IPS-20b (cell line): ENCODE data around the gene CSRP3.

Source experiments
- H3K27ac ChIP-seq: one replicate; pipeline ENCODE4 v1.5.1; 2013; ENCODE audit warnings: low read length
- H3K27me3 ChIP-seq: 2 replicates; pipeline ENCODE4 v1.6.1; 2013; ENCODE audit warnings: mild to moderate bottlenecking, low read length, inconsistent platforms; ENCODE audit not compliant: insufficient read depth
- H3K36me3 ChIP-seq: 2 replicates; pipeline ENCODE4 v1.6.1; 2013; ENCODE audit warnings: low read depth, mild to moderate bottlenecking, inconsistent platforms, low read length, moderate library complexity; ENCODE audit not compliant: insufficient read depth
- H3K4me1 ChIP-seq: 2 replicates; pipeline ENCODE4 v1.6.1; 2013; ENCODE audit warnings: mild to moderate bottlenecking, control low read depth, inconsistent platforms, low read length, moderate library complexity; ENCODE audit not compliant: insufficient read depth
- H3K4me3 ChIP-seq: 2 replicates; pipeline ENCODE4 v1.5.1; 2013; ENCODE audit warnings: mild to moderate bottlenecking, low read length, inconsistent platforms
- H3K9ac ChIP-seq: 2 replicates; pipeline ENCODE4 v1.6.1; 2013; ENCODE audit warnings: low read depth, mild to moderate bottlenecking, inconsistent platforms, low read length, moderate library complexity
- H3K9me3 ChIP-seq: 2 replicates; pipeline ENCODE4 v1.6.1; 2013; ENCODE audit warnings: mild to moderate bottlenecking, low read depth, low read length, inconsistent platforms; ENCODE audit not compliant: insufficient read depth

Gene CSRP3

GRCh38 chr11:19240420-19241259 lies 38.9 kb upstream of the CSRP3 start, which contains the start of gene E2F8:
TSS of gene E2F8 (minus strand) at chr11:19240945. CDS start at chr11:19240121, 824 bp downstream.
- H3K27ac ChIP-seq = no peak within 1 kb of the TSS
- peaks cover 35% of the 10 kb centered on the region for H3K36me3 ChIP-seq
- H3K9ac ChIP-seq = peak within 1 kb of the TSS; percentile 80; the same call in 1 of the 2 replicates
- H3K4me1 ChIP-seq = peaks cover 4% of the 10 kb centered on the region; the same call in 1 of the 2 replicates
- H3K4me3 ChIP-seq = peak within 1 kb of the TSS; percentile 83
- peaks cover 38% of the 10 kb centered on the region for H3K27me3 ChIP-seq
- no peaks in the 10 kb centered on the region for H3K9me3 ChIP-seq

GRCh38 chr11:19239039-19239438 lies 37.3 kb upstream of the CSRP3 start:
- peaks cover 29% of the 10 kb centered on the region for H3K27me3 ChIP-seq
- peaks cover 48% of the 10 kb centered on the region for H3K36me3 ChIP-seq
- H3K9ac ChIP-seq = no peak overlapping the region
- no peak overlapping the region for H3K4me3 ChIP-seq
- no peak overlapping the region for H3K27ac ChIP-seq
- peaks cover 4% of the 10 kb centered on the region; the same call in 1 of the 2 replicates for H3K4me1 ChIP-seq
- no peaks in the 10 kb centered on the region for H3K9me3 ChIP-seq

- Histone ChIP-seq H3K9ac (no peak overlapping the region), H3K27ac (no peak overlapping the region), H3K4me3 (no peak overlapping the region), H3K9me3 (no peaks in the 10 kb centered on the region), H3K27me3 (peaks cover 17% of the 10 kb centered on the region), H3K4me1 (peaks cover 4% of the 10 kb centered on the region; the same call in 1 of the 2 replicates), H3K36me3 (peaks cover 54% of the 10 kb centered on the region)
Observed at GRCh38 chr11:19237813-19238212, 36.0 kb upstream of the CSRP3 start.

- Histone ChIP-seq H3K9ac (no peak overlapping the region), H3K36me3 (peaks cover 59% of the 10 kb centered on the region), H3K4me1 (peaks cover 4% of the 10 kb centered on the region; the same call in 1 of the 2 replicates)
Observed at GRCh38 chr11:19237381-19237780, 35.6 kb upstream of the CSRP3 start.

DNA sequence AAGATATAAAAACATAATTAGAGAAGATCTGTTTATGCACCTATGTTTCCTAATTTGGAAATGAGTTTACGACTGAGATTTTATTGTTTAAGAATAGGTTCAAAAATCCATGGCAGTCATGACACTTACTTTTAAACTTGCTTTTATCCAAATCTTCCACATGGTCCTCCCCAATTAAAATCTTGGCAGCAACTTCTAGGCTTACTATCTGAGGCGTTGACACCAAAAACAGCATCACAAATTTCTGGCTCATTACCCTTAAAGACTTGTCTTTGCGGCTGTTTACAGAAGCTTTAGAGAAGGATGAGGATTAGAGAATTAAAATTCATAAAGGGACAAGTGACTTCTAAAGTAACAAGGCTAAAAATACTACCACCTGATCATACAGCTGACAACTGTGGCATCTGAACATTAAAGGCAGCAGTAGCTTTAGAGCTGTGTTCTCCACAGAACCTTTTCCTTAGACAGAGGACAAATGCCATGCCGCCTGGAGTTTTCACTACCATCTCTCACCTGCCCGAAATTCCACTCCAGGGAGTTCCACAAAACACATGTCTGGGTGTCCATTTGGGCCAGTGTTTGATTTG lies 32.5 kb upstream of the CSRP3 start:
- Histone ChIP-seq H3K9ac (no peak overlapping the region), H3K9me3 (no peaks in the 10 kb centered on the region), H3K4me1 (no peaks in the 10 kb centered on the region), H3K4me3 (no peak overlapping the region), H3K27me3 (no peaks in the 10 kb centered on the region), H3K27ac (no peak overlapping the region), H3K36me3 (peaks cover 89% of the 10 kb centered on the region)

More at GRCh38 chr11:19237381-19237780, 35.6 kb upstream of the CSRP3 start:
- H3K9me3 ChIP-seq = no peaks in the 10 kb centered on the region
- H3K27ac ChIP-seq = no peak overlapping the region
- H3K4me3 ChIP-seq = no peak overlapping the region
- peaks cover 12% of the 10 kb centered on the region for H3K27me3 ChIP-seq

- H3K4me1 ChIP-seq = no peaks in the 10 kb centered on the region
- H3K36me3 ChIP-seq = peaks cover 91% of the 10 kb centered on the region
- no peak overlapping the region for H3K27ac ChIP-seq
- H3K4me3 ChIP-seq = no peak overlapping the region
- H3K9me3 ChIP-seq = no peaks in the 10 kb centered on the region
- H3K9ac ChIP-seq = no peak overlapping the region
- H3K27me3 ChIP-seq = no peaks in the 10 kb centered on the region
Observed at GRCh38 chr11:19232910-19233503, 31.2 kb upstream of the CSRP3 start.

GRCh38 chr11:19229671-19230070 lies 27.9 kb upstream of the CSRP3 start:
- Histone ChIP-seq H3K27me3 (no peaks in the 10 kb centered on the region), H3K36me3 (peaks cover 83% of the 10 kb centered on the region), H3K27ac (no peak overlapping the region), H3K9ac (no peak overlapping the region), H3K9me3 (no peaks in the 10 kb centered on the region), H3K4me1 (no peaks in the 10 kb centered on the region), H3K4me3 (no peak overlapping the region)

- H3K27ac ChIP-seq = no peak overlapping the region
- no peak overlapping the region for H3K9ac ChIP-seq
- H3K4me1 ChIP-seq = no peaks in the 10 kb centered on the region
- no peaks in the 10 kb centered on the region for H3K27me3 ChIP-seq
- no peak overlapping the region for H3K4me3 ChIP-seq
- peaks cover 82% of the 10 kb centered on the region for H3K36me3 ChIP-seq
- H3K9me3 ChIP-seq = no peaks in the 10 kb centered on the region
Observed at GRCh38 chr11:19228968-19229367, 27.2 kb upstream of the CSRP3 start.

- Histone ChIP-seq H3K36me3 (peaks cover 75% of the 10 kb centered on the region), H3K9ac (no peak overlapping the region), H3K27ac (no peak overlapping the region), H3K27me3 (no peaks in the 10 kb centered on the region), H3K4me3 (no peak overlapping the region), H3K4me1 (no peaks in the 10 kb centered on the region), H3K9me3 (no peaks in the 10 kb centered on the region)
Observed at GRCh38 chr11:19226378-19227195, 24.8 kb upstream of the CSRP3 start.

DNA sequence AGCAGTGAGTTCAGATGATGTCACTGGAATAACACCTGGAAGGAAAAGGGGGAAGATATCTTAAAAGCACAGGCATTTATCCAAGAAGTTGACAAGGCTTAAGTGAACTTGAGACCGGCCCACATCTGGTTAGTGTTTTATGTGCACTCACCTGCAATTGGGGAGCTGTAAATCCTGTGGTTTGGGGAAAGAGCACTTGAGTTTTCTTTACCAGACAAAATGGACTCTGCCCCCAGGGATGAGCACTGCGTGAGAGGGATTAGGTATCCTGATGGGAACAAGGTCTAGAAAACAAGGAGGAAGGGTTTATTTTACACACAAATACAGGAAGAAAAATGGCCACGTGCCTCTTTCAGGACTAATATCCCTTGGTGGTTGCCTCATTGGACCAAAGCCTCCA lies 23.8 kb upstream of the CSRP3 start:
- H3K36me3 ChIP-seq = peaks cover 65% of the 10 kb centered on the region
- no peak overlapping the region for H3K9ac ChIP-seq
- H3K27ac ChIP-seq = no peak overlapping the region
- H3K9me3 ChIP-seq = no peaks in the 10 kb centered on the region
- H3K4me1 ChIP-seq = no peaks in the 10 kb centered on the region
- no peak overlapping the region for H3K4me3 ChIP-seq
- no peaks in the 10 kb centered on the region for H3K27me3 ChIP-seq

GRCh38 chr11:19225123-19225522 lies 23.3 kb upstream of the CSRP3 start:
- H3K27ac ChIP-seq = no peak overlapping the region
- H3K9ac ChIP-seq = no peak overlapping the region
- H3K4me3 ChIP-seq = no peak overlapping the region
- H3K9me3 ChIP-seq = no peaks in the 10 kb centered on the region
- no peaks in the 10 kb centered on the region for H3K27me3 ChIP-seq
- peaks cover 60% of the 10 kb centered on the region for H3K36me3 ChIP-seq
- no peaks in the 10 kb centered on the region for H3K4me1 ChIP-seq
